ENCODE data around the gene ZBTB34. TPM values are rescaled to one million over a fixed set of nuclear protein-coding genes. Genes with fewer than 3 reads are reported as not detected.
A peak's percentile ranks its signal among the peaks of the same experiment; 100 is the strongest.

ZBTB34 gene
- polyA plus RNA-seq, 1 experiment: 4.2 TPM

DNA sequence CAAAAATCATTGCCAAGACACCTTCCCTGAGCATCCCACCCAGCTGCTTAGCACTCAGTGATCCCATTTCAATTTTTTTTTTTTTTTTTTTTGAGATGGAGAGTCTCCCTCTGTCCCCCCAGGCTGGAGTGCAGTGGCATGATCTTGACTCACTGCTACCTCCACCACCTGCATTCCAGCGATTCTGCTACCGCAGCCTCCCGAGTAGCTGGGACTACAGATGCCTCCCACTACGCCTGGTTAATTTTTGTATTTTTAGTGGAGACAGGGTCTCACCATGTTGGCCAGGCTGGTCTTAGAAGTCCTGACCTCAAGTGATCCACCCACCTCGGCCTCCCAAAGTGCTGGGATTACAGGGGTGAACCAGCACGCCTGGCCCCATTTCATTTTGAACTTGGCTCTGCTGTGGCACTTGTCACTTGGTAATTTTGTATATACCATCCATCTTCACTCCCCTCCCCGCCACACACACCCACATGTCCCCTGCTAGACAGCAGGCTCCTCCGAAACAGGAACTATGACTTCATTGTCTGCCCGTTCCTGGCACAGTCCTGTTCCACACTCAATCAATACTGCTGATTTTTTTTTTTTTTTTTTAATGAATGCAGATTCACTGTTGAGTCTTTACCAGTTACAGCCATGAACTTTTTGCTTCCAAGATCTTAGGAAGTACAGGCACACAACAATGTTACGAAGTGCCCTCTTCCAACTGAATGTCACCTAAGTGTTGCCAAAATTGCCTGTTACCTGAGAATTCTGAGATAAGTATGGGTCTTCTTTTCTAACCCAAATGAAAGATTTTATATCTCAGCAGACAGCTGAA lies 17.3 kb upstream of the ZBTB34 start:
- CTCF ChIA-PET: interaction anchor here (0.5 to 2.1 kb wide), 4 partner anchors 11 to 18 kb away, joined by 3 to 6 read pairs (median 5); partner anchors contain the start of gene ZBTB34
- H3K27me3 ChIP-seq (ENCODE audit: control insufficient read depth, insufficient read depth, low read length): no peaks in the 10 kb centered on the region
- no peak for DNase-seq (ENCODE audit: low read depth)

DNA sequence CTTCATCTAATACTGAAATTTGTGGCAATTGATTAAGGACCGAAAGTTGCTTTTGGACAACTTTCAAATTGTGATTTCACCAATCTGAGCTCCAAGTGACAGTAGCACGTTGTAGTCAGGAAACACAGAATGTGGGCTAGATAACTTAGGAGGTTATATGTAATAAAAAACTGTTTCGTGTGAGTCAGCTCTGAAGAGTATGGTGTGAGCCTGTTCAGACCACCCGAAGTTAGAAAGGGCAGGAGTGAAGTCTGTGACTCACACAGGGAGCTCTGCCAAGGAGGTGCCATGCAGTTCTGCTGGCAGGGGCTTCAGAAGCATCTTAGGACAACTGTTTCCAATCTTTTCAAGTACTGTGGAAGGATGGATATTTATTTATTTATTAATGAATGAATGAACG lies 16.4 kb upstream of the ZBTB34 start:
- CTCF ChIA-PET: interaction anchor here (0.5 to 2.1 kb wide), 3 partner anchors 15 to 17 kb away, joined by 4 to 6 read pairs (median 6); partner anchors contain the start of gene ZBTB34
- POLR2A ChIA-PET: no interaction called here
- H3K36me3 ChIP-seq (ENCODE audit: control insufficient read depth, insufficient read depth, low read length): no peaks in the 10 kb centered on the region
- H3K27me3 ChIP-seq (ENCODE audit: control insufficient read depth, insufficient read depth, low read length): peaks cover under 1% of the 10 kb centered on the region; the same call in 1 of the 2 replicates
- no peak overlapping the region for H3K4me3 ChIP-seq (ENCODE audit: low read depth, low read length)
- DNase-seq (ENCODE audit: low read depth): peak; percentile 38
- TF ChIP-seq, protein P1, sequence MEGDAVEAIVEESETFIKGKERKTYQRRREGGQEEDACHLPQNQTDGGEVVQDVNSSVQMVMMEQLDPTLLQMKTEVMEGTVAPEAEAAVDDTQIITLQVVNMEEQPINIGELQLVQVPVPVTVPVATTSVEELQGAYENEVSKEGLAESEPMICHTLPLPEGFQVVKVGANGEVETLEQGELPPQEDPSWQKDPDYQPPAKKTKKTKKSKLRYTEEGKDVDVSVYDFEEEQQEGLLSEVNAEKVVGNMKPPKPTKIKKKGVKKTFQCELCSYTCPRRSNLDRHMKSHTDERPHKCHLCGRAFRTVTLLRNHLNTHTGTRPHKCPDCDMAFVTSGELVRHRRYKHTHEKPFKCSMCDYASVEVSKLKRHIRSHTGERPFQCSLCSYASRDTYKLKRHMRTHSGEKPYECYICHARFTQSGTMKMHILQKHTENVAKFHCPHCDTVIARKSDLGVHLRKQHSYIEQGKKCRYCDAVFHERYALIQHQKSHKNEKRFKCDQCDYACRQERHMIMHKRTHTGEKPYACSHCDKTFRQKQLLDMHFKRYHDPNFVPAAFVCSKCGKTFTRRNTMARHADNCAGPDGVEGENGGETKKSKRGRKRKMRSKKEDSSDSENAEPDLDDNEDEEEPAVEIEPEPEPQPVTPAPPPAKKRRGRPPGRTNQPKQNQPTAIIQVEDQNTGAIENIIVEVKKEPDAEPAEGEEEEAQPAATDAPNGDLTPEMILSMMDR (IDR thresholded peaks at IDR 0.05; ENCODE audit: insufficient read depth, low read depth, low read length): no peak

More for the DNA sequence above, 17.3 kb upstream of the ZBTB34 start:
- peaks cover 1% of the 10 kb centered on the region for H3K36me3 ChIP-seq (ENCODE audit: control insufficient read depth, insufficient read depth, low read length)
- POLR2A ChIA-PET: no interaction called here
- H3K4me3 ChIP-seq (ENCODE audit: low read depth, low read length): no peak overlapping the region
- TF ChIP-seq, protein P1 (IDR thresholded peaks at IDR 0.05; ENCODE audit: insufficient read depth, low read depth, low read length): no peak

DNA sequence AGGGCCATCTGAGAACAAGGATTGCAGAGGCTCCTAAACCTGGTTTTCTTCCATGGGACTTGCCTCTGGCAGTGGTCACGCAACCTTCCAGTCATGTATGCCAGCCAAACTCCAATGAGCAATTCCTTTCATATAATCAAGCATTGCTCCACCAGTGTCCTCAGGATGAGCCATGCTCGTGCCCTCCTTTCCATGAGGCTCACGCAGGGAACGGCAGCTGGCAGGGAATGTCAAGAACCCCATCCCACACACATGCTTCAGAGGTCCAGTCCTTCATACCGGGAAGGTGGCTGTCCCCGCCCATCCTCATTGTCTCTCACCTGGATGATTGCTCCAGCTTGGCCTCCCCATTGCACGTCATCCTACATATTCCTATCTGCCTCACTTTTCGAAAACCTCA lies 13.4 kb upstream of the ZBTB34 start:
- no peak overlapping the region for H3K4me3 ChIP-seq (ENCODE audit: low read depth, low read length)
- TF ChIP-seq, protein P1 (IDR thresholded peaks at IDR 0.05; ENCODE audit: insufficient read depth, low read depth, low read length): no peak
- H3K36me3 ChIP-seq (ENCODE audit: control insufficient read depth, insufficient read depth, low read length): no peaks in the 10 kb centered on the region
- peaks cover 7% of the 10 kb centered on the region for H3K27me3 ChIP-seq (ENCODE audit: control insufficient read depth, insufficient read depth, low read length)
- DNase-seq (ENCODE audit: low read depth): no peak
- ChIA-PET POLR2A (no interaction called here), CTCF (no interaction called here)

DNA sequence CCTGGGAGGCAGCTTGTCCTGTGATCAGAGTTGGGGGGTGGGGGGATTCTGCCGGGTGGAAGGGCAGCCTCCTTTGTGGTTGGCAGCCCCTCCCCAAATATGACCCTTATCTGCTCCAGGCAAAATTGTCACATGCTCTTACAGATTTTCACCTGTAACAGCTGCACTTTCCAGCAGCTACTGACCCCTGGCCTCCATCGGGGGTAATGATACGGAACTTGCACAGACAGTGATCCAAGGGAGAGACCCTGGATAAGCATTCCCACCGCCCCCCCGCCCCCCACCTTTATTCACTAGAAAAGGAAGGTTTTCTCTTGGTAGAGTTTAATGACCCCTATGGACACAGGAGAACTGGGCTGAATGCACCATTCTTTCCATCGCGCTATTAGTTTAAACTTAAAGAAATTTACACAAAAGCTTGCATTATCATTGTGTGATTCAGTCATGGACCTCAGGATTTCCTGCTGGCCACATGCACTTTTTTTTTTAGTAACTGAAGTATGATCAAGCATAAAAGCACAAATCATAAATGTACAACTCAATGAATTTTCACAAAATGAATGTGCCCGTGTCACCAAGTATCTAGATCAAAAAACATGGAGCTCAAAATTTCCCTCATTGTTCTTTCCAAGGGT lies 10.7 kb upstream of the ZBTB34 start:
- ChIA-PET CTCF (interaction anchor here (3.9 kb wide), 1 partner anchor 10 kb away, joined by 18 read pairs; the partner anchor contains the start of gene ZBTB34), POLR2A (no interaction called here)

More for the DNA sequence above, 10.7 kb upstream of the ZBTB34 start:
- H3K4me3 ChIP-seq (ENCODE audit: low read depth, low read length): no peak overlapping the region
- no peak for DNase-seq (ENCODE audit: low read depth)
- no peaks in the 10 kb centered on the region for H3K36me3 ChIP-seq (ENCODE audit: control insufficient read depth, insufficient read depth, low read length)
- TF ChIP-seq, protein P1 (IDR thresholded peaks at IDR 0.05; ENCODE audit: insufficient read depth, low read depth, low read length): no peak
- H3K27me3 ChIP-seq (ENCODE audit: control insufficient read depth, insufficient read depth, low read length): peaks cover 15% of the 10 kb centered on the region

Measured in BJ (cell line).